H1 (cell line): ENCODE measurements around the gene NIPAL3. TPM values are rescaled to one million over a fixed set of nuclear protein-coding genes. Genes with fewer than 3 reads are reported as not detected.

Source experiments
- CTCF ChIA-PET: fragments of 300-600 bp; sonication (Branson Sonifier 250); formaldehyde crosslinking; loops from one replicate; lab custom pipeline; 2021; ENCODE audit not compliant: partially characterized antibody; lab: Charles Lee
- POLR2A ChIA-PET: fragments of 300-600 bp; sonication (Branson Sonifier 250); formaldehyde crosslinking; loops from one replicate; lab custom pipeline; 2021; ENCODE audit warnings: inconsistent platforms; ENCODE audit not compliant: partially characterized antibody; lab: Charles Lee
- DNase-seq, 2 experiments: peaks; one replicate each; pipeline versions ENCODE4 v3.0.0 to v3.0.0-alpha.2; 2010 to 2022; ENCODE audit warnings: low spot score in 2 of 2, low read depth in 1 of 2, mixed read lengths in 1 of 2
- FAIRE-seq: peaks from 2 replicates; lab custom pipeline; 2011; peaks lifted over from hg19 to GRCh38; lab: Jason Lieb, UNC
- H2AFZ ChIP-seq: 2 replicates; pipeline ENCODE4 v1.8.1; 2012; ENCODE audit warnings: low read length, inconsistent platforms
- H2AK5ac ChIP-seq: 2 replicates; pipeline ENCODE4 v1.6.1; 2013; ENCODE audit warnings: low read depth, low read length
- H2BK120ac ChIP-seq: replicated peaks from 2 replicates; pipeline ENCODE3; 2013; ENCODE audit warnings: low read depth, low read length, inconsistent platforms
- H2BK12ac ChIP-seq: 2 replicates; pipeline ENCODE4 v1.6.1; 2013; ENCODE audit warnings: low read depth, low read length
- H2BK15ac ChIP-seq: 2 replicates; pipeline ENCODE4 v1.6.1; 2013; ENCODE audit warnings: low read length
- H2BK20ac ChIP-seq: 2 replicates; pipeline ENCODE4 v1.6.1; 2013; ENCODE audit warnings: low read length
- H2BK5ac ChIP-seq: 2 replicates; pipeline ENCODE4 v1.6.1; 2013; ENCODE audit warnings: low read depth, low read length
- H3K14ac ChIP-seq: 2 replicates; pipeline ENCODE4 v1.6.1; 2013; ENCODE audit warnings: inconsistent platforms; ENCODE audit not compliant: insufficient read length
- H3K18ac ChIP-seq: 2 replicates; pipeline ENCODE4 v1.6.1; 2013; ENCODE audit warnings: low read length; ENCODE audit errors: extremely low read depth
- H3K23ac ChIP-seq: 2 replicates; pipeline ENCODE4 v1.6.1; 2013; ENCODE audit warnings: inconsistent platforms; ENCODE audit not compliant: insufficient read length
- H3K23me2 ChIP-seq: 2 replicates; pipeline ENCODE4 v1.6.1; 2013; ENCODE audit warnings: low read depth, low read length
- H3K27ac ChIP-seq: 2 replicates; pipeline ENCODE4 v1.6.1; 2011; ENCODE audit warnings: low read depth, low read length, inconsistent platforms
- H3K27me3 ChIP-seq, 4 experiments: replicated peaks in 1 of 4; 1 replicate in 1 of 4; 2 replicates in 3 of 4; pipeline versions ENCODE4 v1.6.1 to v1.8.1; 2011 to 2013; ENCODE audit warnings: low read length in 3 of 4, mild to moderate bottlenecking in 3 of 4, inconsistent platforms in 2 of 4, mixed read lengths in 2 of 4, moderate library complexity in 1 of 4; ENCODE audit not compliant: control insufficient read depth in 3 of 4, insufficient read depth in 3 of 4; ENCODE audit errors: extremely low read depth in 1 of 4
- H3K36me3 ChIP-seq, 4 experiments: 2 replicates each; pipeline versions ENCODE4 v1.6.1 to v1.8.1; 2011 to 2013; ENCODE audit warnings: mild to moderate bottlenecking in 4 of 4, low read length in 3 of 4, moderate library complexity in 2 of 4, control low read depth in 1 of 4, inconsistent platforms in 1 of 4; ENCODE audit not compliant: insufficient read depth in 4 of 4, control insufficient read depth in 2 of 4
- H3K4ac ChIP-seq: replicated peaks from 2 replicates; pipeline ENCODE3; 2013; ENCODE audit warnings: low read length, low read depth, mixed read lengths, inconsistent platforms; ENCODE audit not compliant: insufficient read length
- H3K4me1 ChIP-seq, 4 experiments: replicated peaks in 1 of 4; 1 replicate in 1 of 4; 2 replicates in 3 of 4; pipeline versions ENCODE4 v1.6.1 to v1.8.1; 2011 to 2013; ENCODE audit warnings: low read length in 3 of 4, inconsistent platforms in 2 of 4, mixed read lengths in 1 of 4; ENCODE audit not compliant: insufficient read depth in 4 of 4, control insufficient read depth in 3 of 4
- H3K4me2 ChIP-seq, 2 experiments: 2 replicates each; pipeline versions ENCODE4 v1.6.1 to v1.8.1; 2011 to 2013; ENCODE audit warnings: low read depth in 2 of 2, low read length in 2 of 2, control low read depth in 1 of 2, inconsistent platforms in 1 of 2, mild to moderate bottlenecking in 1 of 2; ENCODE audit not compliant: insufficient read depth in 1 of 2
- H3K4me3 ChIP-seq, 4 experiments: fragments of 200-600, 300-600 bp in 1 of 4; sonication (generic), shearing (Covaris generic), sonication (Bioruptor Twin) in 1 of 4; 2 replicates each; pipeline versions ENCODE4 v1.5.1 to v1.8.1; 2011 to 2016; ENCODE audit warnings: low read length in 4 of 4, low read depth in 3 of 4, control low read depth in 2 of 4, inconsistent platforms in 2 of 4, mild to moderate bottlenecking in 2 of 4, mixed read lengths in 1 of 4, moderate library complexity in 1 of 4; ENCODE audit not compliant: insufficient read depth in 2 of 4; ENCODE audit errors: extremely low read depth in 1 of 4
- H3K56ac ChIP-seq: replicated peaks from 2 replicates; pipeline ENCODE3; 2013; ENCODE audit warnings: low read depth, mild to moderate bottlenecking, mixed read lengths, low read length, inconsistent platforms; ENCODE audit not compliant: insufficient read length
- H3K79me1 ChIP-seq: 2 replicates; pipeline ENCODE4 v1.6.1; 2013; ENCODE audit warnings: low read depth, low read length, control low read depth
- H3K79me2 ChIP-seq, 2 experiments: 2 replicates each; pipeline versions ENCODE4 v1.6.1 to v1.8.1; 2012 to 2013; ENCODE audit warnings: low read length in 2 of 2, mild to moderate bottlenecking in 2 of 2, inconsistent platforms in 1 of 2; ENCODE audit not compliant: insufficient read depth in 2 of 2, control insufficient read depth in 1 of 2
- H3K9ac ChIP-seq, 4 experiments: replicated peaks in 1 of 4; 1 replicate in 1 of 4; 2 replicates in 3 of 4; pipeline versions ENCODE4 v1.6.1 to v1.8.1; 2011 to 2013; ENCODE audit warnings: low read depth in 3 of 4, low read length in 3 of 4, control low read depth in 2 of 4, mild to moderate bottlenecking in 2 of 4, moderate library complexity in 2 of 4, inconsistent platforms in 1 of 4; ENCODE audit errors: extremely low read depth in 1 of 4
- H3K9me3 ChIP-seq, 2 experiments: 2 replicates each; pipeline versions ENCODE4 v1.6.1 to v1.8.1; 2012 to 2013; ENCODE audit warnings: mild to moderate bottlenecking in 2 of 2, moderate library complexity in 2 of 2, control low read depth in 1 of 2, inconsistent platforms in 1 of 2, low read depth in 1 of 2, low read length in 1 of 2, mixed read lengths in 1 of 2; ENCODE audit not compliant: insufficient read depth in 2 of 2
- H4K20me1 ChIP-seq, 2 experiments: replicated peaks in 1 of 2; 2 replicates each; pipeline versions ENCODE3 to v1.8.1; 2011 to 2013; ENCODE audit warnings: inconsistent platforms in 2 of 2, low read length in 2 of 2, mild to moderate bottlenecking in 1 of 2; ENCODE audit not compliant: insufficient read depth in 2 of 2, control insufficient read depth in 1 of 2
- H4K5ac ChIP-seq: 2 replicates; pipeline ENCODE4 v1.6.1; 2013; ENCODE audit warnings: low read length, low read depth, mixed read lengths, inconsistent platforms; ENCODE audit not compliant: insufficient read length
- H4K8ac ChIP-seq: 2 replicates; pipeline ENCODE4 v1.8.0; 2013; ENCODE audit warnings: mild to moderate bottlenecking, moderate library complexity, low read length, inconsistent platforms; ENCODE audit not compliant: insufficient read depth; ENCODE audit errors: extremely low read depth
- H4K91ac ChIP-seq: replicated peaks from 2 replicates; pipeline ENCODE3; 2013; ENCODE audit warnings: low read length, mixed read lengths, inconsistent platforms; ENCODE audit not compliant: insufficient read length
- MAFK ChIP-seq: IDR thresholded peaks from 2 replicates; pipeline ENCODE4 v1.6.1; 2012; ENCODE audit warnings: low read depth, mild to moderate bottlenecking, improper control_type of control experiment, low read length
- RNF2 ChIP-seq: fragments of 200-900, 300-1000 bp; sonication (generic); IDR thresholded peaks from 2 replicates; pipeline ENCODE4 v1.7.1; 2016; ENCODE audit warnings: borderline replicate concordance, low read depth, mild to moderate bottlenecking, antibody characterized with exemption, low read length; ENCODE audit not compliant: poor library complexity, severe bottlenecking; ENCODE audit errors: missing control alignments
- ZNF274 ChIP-seq: IDR thresholded peaks from 2 replicates; pipeline ENCODE4 v1.7.0; 2012; ENCODE audit warnings: low read length, borderline replicate concordance; ENCODE audit errors: extremely low read depth
- WGBS, 2 experiments: shearing (Covaris generic) in 1 of 2; methylation state at CpG; one replicate each; pipeline versions ENCODE4 v1.1.6 to v1.1.7; 2013 to 2015; ENCODE audit warnings: low lambda C conversion rate in 2 of 2, mixed read lengths in 2 of 2, inconsistent platforms in 1 of 2, low coverage in 1 of 2, missing lambda C conversion rate in 1 of 2; ENCODE audit not compliant: insufficient replicate concordance in 2 of 2, insufficient coverage in 1 of 2, insufficient read length in 1 of 2; ENCODE audit errors: extremely low coverage in 1 of 2, missing lambda C conversion rate in 1 of 2; 5-methylcytosine and 5-hydroxymethylcytosine counted together
- polyA plus RNA-seq, 7 experiments: library from polyadenylated mRNA; depleted of rRNA in 3 of 7; stranded (reverse) in 5 of 7; unstranded in 2 of 7; fragments of >200 nt in 5 of 7; fragments of 200-250 nt in 2 of 7; gene quantifications; 1 replicate in 5 of 7; 2 replicates in 1 of 7; 4 replicates in 1 of 7; pipeline versions ENCODE4 v1.2.1 to v1.2.3, GENCODE V29; 2011 to 2013; ENCODE audit warnings: missing spikeins in 2 of 7, mixed read lengths in 2 of 7
- total RNA-seq: library from RNA; stranded (reverse); fragmentation: NEBNext Ultra II Directional; extraction: Animal tissue kit (Norgen Biotek cat#: 25700); gene quantifications from 2 replicates; pipeline ENCODE4 v1.2.1, GENCODE V29; 2021

Gene NIPAL3
- total and polyA plus RNA-seq, 2 of the 8 experiments (the other 6 are each of a cell fraction or from before 2014, with no cell fraction given): 8.8 to 11.0 TPM

DNA sequence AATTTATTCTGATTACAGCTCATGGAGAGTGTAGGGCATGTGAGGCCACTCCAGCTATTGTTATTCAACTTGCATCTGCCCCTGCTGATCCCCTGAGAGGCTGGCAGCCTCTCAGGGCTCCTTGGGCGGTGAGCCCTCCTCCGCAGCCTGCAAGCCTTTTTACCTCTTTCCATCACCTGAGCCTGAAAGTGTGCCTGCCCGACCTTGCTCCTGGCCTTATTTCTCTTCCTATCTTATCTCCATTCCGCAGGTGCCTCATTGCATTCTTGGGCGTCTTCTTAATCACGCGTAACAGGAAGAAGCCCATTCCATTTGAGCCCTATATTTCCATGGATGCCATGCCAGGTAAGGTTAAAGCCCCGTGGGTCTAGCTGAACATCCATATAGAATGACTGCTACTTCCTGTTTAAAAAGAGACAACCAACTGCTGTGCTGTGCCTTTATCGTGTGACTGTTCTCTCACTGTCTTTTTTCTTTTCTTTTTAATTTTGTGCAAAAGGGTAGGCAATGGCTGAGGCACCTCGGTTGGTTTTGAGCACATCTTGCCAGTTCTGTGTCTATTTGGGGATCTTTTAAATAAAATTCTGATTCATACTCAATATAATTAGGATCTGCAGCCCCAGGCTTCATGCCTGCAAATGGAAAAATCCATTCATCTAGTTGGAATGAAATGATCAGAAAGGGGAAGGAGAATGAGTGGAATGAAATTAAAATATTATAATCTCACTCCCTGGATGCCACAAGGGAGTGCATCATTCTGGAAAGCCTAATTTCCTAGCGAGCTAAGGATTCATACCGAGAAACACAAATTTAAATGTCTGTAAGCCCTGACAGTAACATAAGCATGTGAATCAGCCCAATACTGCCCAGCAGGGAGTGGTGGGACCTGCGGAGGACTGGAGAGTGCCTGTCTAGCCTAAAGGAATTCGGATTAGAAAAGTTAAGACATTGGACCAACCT is 48.5 kb downstream of the NIPAL3 start:
- WGBS, 2 experiments: 4% methylated on average over 14 of the region's 14 CpGs; no CpG with 5 or more reads in 1 of the 2 experiments
- Histone ChIP-seq H3K4ac (no peak overlapping the region), H2AFZ (no peak overlapping the region), H2AK5ac (no peak overlapping the region), H2BK20ac (no peak overlapping the region; the same call in 1 of the 2 replicates), H3K4me2 (peak overlapping the region; percentile 67 to 76), H3K9me3 (no peaks in the 10 kb centered on the region), H4K8ac (no peak overlapping the region), H3K56ac (no peak overlapping the region), H2BK15ac (no peak overlapping the region), H4K5ac (peak overlapping the region; percentile 40), H3K27me3 (no peaks in the 10 kb centered on the region), H2BK12ac (peak overlapping the region; percentile 3; the same call in 1 of the 2 replicates), H4K91ac (no peak overlapping the region), H3K27ac (no peak overlapping the region; the same call in 1 of the 2 replicates), H3K79me1 (no peaks in the 10 kb centered on the region), H3K18ac (peak overlapping the region; percentile 80), H3K9ac (no peak overlapping the region), H2BK120ac (peak overlapping the region; percentile 14), H2BK5ac (peak overlapping the region; percentile 82; the same call in 1 of the 2 replicates), H3K14ac (no peak overlapping the region), H3K4me3 (peak overlapping the region; percentile 7 to 52 (median 24); a peak in 6 of 8 replicates), H3K79me2 (no peaks in the 10 kb centered on the region), H3K23me2 (0 out of 2 replicates have a peak, but pooled peaks cover 4% of the 10 kb centered on the region), H3K4me1 (peaks cover 11 to 22% (median 17%) of the 10 kb centered on the region in 4 experiments; a peak in 6 of 7 replicates), H4K20me1 (no peaks in the 10 kb centered on the region), H3K36me3 (no peaks in the 10 kb centered on the region), H3K23ac (no peak overlapping the region)
- FAIRE-seq (peak; percentile 85), DNase-seq (peak; percentile 59 to 65)
- ChIA-PET POLR2A (interaction anchor here (0.8 to 1.7 kb wide), 8 partner anchors 8 to 341 kb away, joined by 3 to 7 read pairs (median 4); partner anchors contain the start of gene RCAN3), CTCF (interaction anchor here (0.6 to 2.5 kb wide), 7 partner anchors 11 to 122 kb away, joined by 3 to 15 read pairs (median 3); partner anchors contain the start of gene NIPAL3)
- TF ChIP-seq ZNF274: no peak
- TF ChIP-seq RNF2: no peak
- no peak for TF ChIP-seq MAFK
